Ishikawa (cell line): Measurements from ENCODE around the gene LRRC8C.

ENCODE experiments used
- CEBPB ChIP-seq: IDR thresholded peaks from 2 replicates; pipeline ENCODE4 v1.6.1; 2012
- CREB1 ChIP-seq: IDR thresholded peaks from 2 replicates; pipeline ENCODE4 v1.6.1; 2012; ENCODE audit warnings: low read depth
- EP300 ChIP-seq: IDR thresholded peaks from 2 replicates; pipeline ENCODE4 v1.6.1; 2012; ENCODE audit warnings: borderline replicate concordance
- RAD21 ChIP-seq: IDR thresholded peaks from 2 replicates; pipeline ENCODE4 v1.6.1; 2012; ENCODE audit warnings: low read depth
- TAF1 ChIP-seq: IDR thresholded peaks from 2 replicates; pipeline ENCODE4 v1.6.1; 2012; ENCODE audit warnings: low read depth, mild to moderate bottlenecking
- TCF12 ChIP-seq: IDR thresholded peaks from 2 replicates; pipeline ENCODE4 v1.6.1; 2012; ENCODE audit warnings: low read depth
- TEAD4 ChIP-seq: IDR thresholded peaks from 2 replicates; pipeline ENCODE4 v1.6.1; 2012
- YY1 ChIP-seq: IDR thresholded peaks from 2 replicates; pipeline ENCODE4 v1.6.1; 2012; ENCODE audit warnings: low read depth
- ZBTB7A ChIP-seq: IDR thresholded peaks from 2 replicates; pipeline ENCODE4 v1.6.1; 2012; ENCODE audit warnings: low read depth
- TF ChIP-seq, protein P1 (sequence below): IDR thresholded peaks from 2 replicates; pipeline ENCODE4 v1.6.1; 2012; ENCODE audit warnings: low read depth, mild to moderate bottlenecking
- TF ChIP-seq, protein P2 (sequence below): IDR thresholded peaks from 2 replicates; pipeline ENCODE4 v1.6.1; 2012
- TF ChIP-seq, protein P3 (sequence below): IDR thresholded peaks from 2 replicates; pipeline ENCODE4 v1.6.1; 2012

DNA sequence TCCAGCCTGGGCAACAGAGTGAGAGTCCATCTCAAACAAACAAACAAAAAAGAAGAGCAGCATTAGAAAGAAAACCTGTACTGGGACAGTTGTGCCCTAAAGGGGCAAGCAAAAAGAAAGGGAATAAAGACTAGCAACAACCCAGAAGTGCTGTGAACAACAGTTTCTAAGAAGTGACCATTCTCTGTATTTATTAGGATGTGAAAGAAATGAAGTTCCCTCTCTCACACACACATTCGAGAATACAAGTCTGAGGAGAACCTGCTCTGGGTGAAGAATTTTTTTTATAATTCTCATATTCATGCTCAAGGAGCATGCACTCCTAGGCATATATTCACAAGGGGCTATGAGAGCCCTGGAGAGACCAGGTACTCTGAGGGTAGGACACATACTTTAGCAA lies 128.4 kb downstream of the LRRC8C start:
- TF ChIP-seq ZBTB7A: no peak
- TF ChIP-seq YY1: no peak
- TF ChIP-seq, protein P1, sequence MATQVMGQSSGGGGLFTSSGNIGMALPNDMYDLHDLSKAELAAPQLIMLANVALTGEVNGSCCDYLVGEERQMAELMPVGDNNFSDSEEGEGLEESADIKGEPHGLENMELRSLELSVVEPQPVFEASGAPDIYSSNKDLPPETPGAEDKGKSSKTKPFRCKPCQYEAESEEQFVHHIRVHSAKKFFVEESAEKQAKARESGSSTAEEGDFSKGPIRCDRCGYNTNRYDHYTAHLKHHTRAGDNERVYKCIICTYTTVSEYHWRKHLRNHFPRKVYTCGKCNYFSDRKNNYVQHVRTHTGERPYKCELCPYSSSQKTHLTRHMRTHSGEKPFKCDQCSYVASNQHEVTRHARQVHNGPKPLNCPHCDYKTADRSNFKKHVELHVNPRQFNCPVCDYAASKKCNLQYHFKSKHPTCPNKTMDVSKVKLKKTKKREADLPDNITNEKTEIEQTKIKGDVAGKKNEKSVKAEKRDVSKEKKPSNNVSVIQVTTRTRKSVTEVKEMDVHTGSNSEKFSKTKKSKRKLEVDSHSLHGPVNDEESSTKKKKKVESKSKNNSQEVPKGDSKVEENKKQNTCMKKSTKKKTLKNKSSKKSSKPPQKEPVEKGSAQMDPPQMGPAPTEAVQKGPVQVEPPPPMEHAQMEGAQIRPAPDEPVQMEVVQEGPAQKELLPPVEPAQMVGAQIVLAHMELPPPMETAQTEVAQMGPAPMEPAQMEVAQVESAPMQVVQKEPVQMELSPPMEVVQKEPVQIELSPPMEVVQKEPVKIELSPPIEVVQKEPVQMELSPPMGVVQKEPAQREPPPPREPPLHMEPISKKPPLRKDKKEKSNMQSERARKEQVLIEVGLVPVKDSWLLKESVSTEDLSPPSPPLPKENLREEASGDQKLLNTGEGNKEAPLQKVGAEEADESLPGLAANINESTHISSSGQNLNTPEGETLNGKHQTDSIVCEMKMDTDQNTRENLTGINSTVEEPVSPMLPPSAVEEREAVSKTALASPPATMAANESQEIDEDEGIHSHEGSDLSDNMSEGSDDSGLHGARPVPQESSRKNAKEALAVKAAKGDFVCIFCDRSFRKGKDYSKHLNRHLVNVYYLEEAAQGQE: no peak
- TF ChIP-seq, protein P2, sequence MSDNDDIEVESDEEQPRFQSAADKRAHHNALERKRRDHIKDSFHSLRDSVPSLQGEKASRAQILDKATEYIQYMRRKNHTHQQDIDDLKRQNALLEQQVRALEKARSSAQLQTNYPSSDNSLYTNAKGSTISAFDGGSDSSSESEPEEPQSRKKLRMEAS: no peak
- no peak for TF ChIP-seq EP300
- no peak for TF ChIP-seq TAF1
- TF ChIP-seq CEBPB: no peak
- TF ChIP-seq CREB1: no peak
- TF ChIP-seq TCF12: no peak
- no peak for TF ChIP-seq TEAD4
- TF ChIP-seq, protein P3, sequence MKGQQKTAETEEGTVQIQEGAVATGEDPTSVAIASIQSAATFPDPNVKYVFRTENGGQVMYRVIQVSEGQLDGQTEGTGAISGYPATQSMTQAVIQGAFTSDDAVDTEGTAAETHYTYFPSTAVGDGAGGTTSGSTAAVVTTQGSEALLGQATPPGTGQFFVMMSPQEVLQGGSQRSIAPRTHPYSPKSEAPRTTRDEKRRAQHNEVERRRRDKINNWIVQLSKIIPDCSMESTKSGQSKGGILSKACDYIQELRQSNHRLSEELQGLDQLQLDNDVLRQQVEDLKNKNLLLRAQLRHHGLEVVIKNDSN: no peak
- TF ChIP-seq RAD21: no peak
